H9 (cell line): ENCODE results near the gene ASPG. TPM values are rescaled to one million over a fixed set of nuclear protein-coding genes. Genes with fewer than 3 reads are reported as not detected.

ENCODE experiments used
- DNase-seq: peaks from one replicate; pipeline ENCODE4 v3.0.0-alpha.2; 2017
- H2AFZ ChIP-seq: one replicate; pipeline ENCODE4 v1.6.1; 2013; ENCODE audit warnings: mild to moderate bottlenecking, low read length, control low read depth, moderate library complexity
- H2AK5ac ChIP-seq: 2 replicates; pipeline ENCODE4 v1.6.1; 2013; ENCODE audit warnings: low read length, control low read depth, mixed read lengths; ENCODE audit not compliant: insufficient read length
- H2BK120ac ChIP-seq: one replicate; pipeline ENCODE4 v1.6.1; 2013; ENCODE audit warnings: low read depth, mild to moderate bottlenecking, low read length, control low read depth, inconsistent platforms; ENCODE audit not compliant: poor library complexity, severe bottlenecking
- H2BK12ac ChIP-seq: 2 replicates; pipeline ENCODE4 v1.6.1; 2013; ENCODE audit warnings: low read length, control low read depth, mixed read lengths, low read depth; ENCODE audit not compliant: insufficient read length
- H2BK15ac ChIP-seq: 2 replicates; pipeline ENCODE4 v1.6.1; 2013; ENCODE audit warnings: low read depth, low read length, control low read depth
- H2BK20ac ChIP-seq: one replicate; pipeline ENCODE4 v1.6.1; 2013; ENCODE audit warnings: low read depth, mild to moderate bottlenecking, low read length, control low read depth, inconsistent platforms; ENCODE audit not compliant: poor library complexity, severe bottlenecking
- H2BK5ac ChIP-seq: 2 replicates; pipeline ENCODE4 v1.6.1; 2013; ENCODE audit warnings: low read length, control low read depth, mixed read lengths; ENCODE audit not compliant: insufficient read length
- H3K14ac ChIP-seq: 2 replicates; pipeline ENCODE4 v1.6.1; 2013; ENCODE audit warnings: low read length, control low read depth; ENCODE audit not compliant: insufficient read depth
- H3K18ac ChIP-seq: 2 replicates; pipeline ENCODE4 v1.6.1; 2013; ENCODE audit warnings: low read depth, mild to moderate bottlenecking, mixed read lengths, low read length, control low read depth; ENCODE audit not compliant: insufficient read length
- H3K23ac ChIP-seq: 2 replicates; pipeline ENCODE4 v1.6.1; 2013; ENCODE audit warnings: low read length, control low read depth, mixed read lengths, low read depth; ENCODE audit not compliant: insufficient read length
- H3K23me2 ChIP-seq: 2 replicates; pipeline ENCODE4 v1.6.1; 2013; ENCODE audit warnings: low read depth, mild to moderate bottlenecking, mixed read lengths, low read length, control low read depth; ENCODE audit not compliant: insufficient read length, poor library complexity, severe bottlenecking
- H3K27ac ChIP-seq: 2 replicates; pipeline ENCODE4 v1.5.1; 2013; ENCODE audit warnings: low read length, control low read depth, mixed read lengths, low read depth; ENCODE audit not compliant: insufficient read length
- H3K27me3 ChIP-seq: 2 replicates; pipeline ENCODE4 v1.6.1; 2013; ENCODE audit warnings: low read length, control low read depth, inconsistent platforms; ENCODE audit not compliant: insufficient read depth
- H3K4ac ChIP-seq: 2 replicates; pipeline ENCODE4 v1.6.1; 2013; ENCODE audit warnings: low read depth, mild to moderate bottlenecking, control low read depth, inconsistent platforms, low read length, moderate library complexity
- H3K4me1 ChIP-seq: 2 replicates; pipeline ENCODE4 v1.6.1; 2013; ENCODE audit warnings: low read length, control low read depth, inconsistent platforms; ENCODE audit not compliant: insufficient read depth
- H3K4me2 ChIP-seq: 2 replicates; pipeline ENCODE4 v1.6.1; 2013; ENCODE audit warnings: low read length, control low read depth, mixed read lengths; ENCODE audit not compliant: insufficient read length, insufficient read depth
- H3K56ac ChIP-seq: 2 replicates; pipeline ENCODE4 v1.6.1; 2013; ENCODE audit warnings: low read depth, mild to moderate bottlenecking, mixed read lengths, low read length, control low read depth; ENCODE audit not compliant: insufficient read length
- H3K79me1 ChIP-seq: 2 replicates; pipeline ENCODE4 v1.6.1; 2013; ENCODE audit warnings: low read depth, mild to moderate bottlenecking, moderate library complexity, low read length, control low read depth, inconsistent platforms; ENCODE audit not compliant: insufficient read depth, poor library complexity, severe bottlenecking
- H3K79me2 ChIP-seq: 2 replicates; pipeline ENCODE4 v1.6.1; 2013; ENCODE audit warnings: low read length, control low read depth, inconsistent platforms; ENCODE audit not compliant: insufficient read depth
- H3K9ac ChIP-seq: 2 replicates; pipeline ENCODE4 v1.6.1; 2013; ENCODE audit warnings: low read length, control low read depth, mixed read lengths; ENCODE audit not compliant: insufficient read length; ENCODE audit errors: extremely low read depth
- H3K9me3 ChIP-seq: one replicate; pipeline ENCODE4 v1.6.1; 2013; ENCODE audit warnings: low read depth, low read length, inconsistent platforms; ENCODE audit not compliant: control insufficient read depth
- H3T11ph ChIP-seq: one replicate; pipeline ENCODE4 v1.6.1; 2013; ENCODE audit warnings: mild to moderate bottlenecking, low read length, control low read depth, inconsistent platforms
- H4K20me1 ChIP-seq: one replicate; pipeline ENCODE4 v1.6.1; 2013; ENCODE audit not compliant: control insufficient read depth, insufficient read length, insufficient read depth
- H4K5ac ChIP-seq: 2 replicates; pipeline ENCODE4 v1.6.1; 2013; ENCODE audit warnings: low read depth, mild to moderate bottlenecking, mixed read lengths, low read length, control low read depth; ENCODE audit not compliant: insufficient read length
- H4K8ac ChIP-seq: replicated peaks from 2 replicates; pipeline ENCODE4 v1.6.1; 2013; ENCODE audit warnings: low read length, control low read depth, mixed read lengths, low read depth; ENCODE audit not compliant: insufficient read length
- H4K91ac ChIP-seq: 2 replicates; pipeline ENCODE4 v1.6.1; 2013; ENCODE audit warnings: low read depth, mild to moderate bottlenecking, moderate library complexity, mixed read lengths, low read length, control low read depth; ENCODE audit not compliant: insufficient read length
- H3K27ac Mint-ChIP-seq, 3 experiments: 2 replicates in 2 of 3; 3 replicates in 1 of 3; pipeline ENCODE4 v1.8.0; 2020 to 2021; ENCODE audit warnings: mixed read lengths in 3 of 3, mild to moderate bottlenecking in 1 of 3, moderate library complexity in 1 of 3
- H3K27me3 Mint-ChIP-seq: 2 replicates; pipeline ENCODE4 v1.8.0; 2021; ENCODE audit warnings: low read depth, mild to moderate bottlenecking, moderate library complexity, mixed read lengths
- H3K36me3 Mint-ChIP-seq, 3 experiments: 2 replicates in 2 of 3; 3 replicates in 1 of 3; pipeline ENCODE4 v1.8.0; 2020 to 2021; ENCODE audit warnings: low read depth in 3 of 3, mixed read lengths in 3 of 3; ENCODE audit not compliant: insufficient read depth in 1 of 3
- H3K4me1 Mint-ChIP-seq, 2 experiments: 2 replicates each; pipeline ENCODE4 v1.8.0; 2020; ENCODE audit warnings: mixed read lengths in 2 of 2
- H3K4me3 Mint-ChIP-seq, 2 experiments: 2 replicates in 1 of 2; 3 replicates in 1 of 2; pipeline ENCODE4 v1.8.0; 2020 to 2021; ENCODE audit warnings: mild to moderate bottlenecking in 2 of 2, mixed read lengths in 2 of 2, moderate library complexity in 1 of 2
- H3K9me3 Mint-ChIP-seq, 2 experiments: 2 replicates in 1 of 2; 3 replicates in 1 of 2; pipeline ENCODE4 v1.8.0; 2020; ENCODE audit warnings: mild to moderate bottlenecking in 2 of 2, mixed read lengths in 2 of 2, moderate library complexity in 1 of 2
- WGBS: extraction: QIAGEN DNeasy Blood & Tissue Kit; methylation state at CpG from one replicate; pipeline ENCODE4 v1.1.7; 2013; ENCODE audit warnings: missing lambda C conversion rate, low lambda C conversion rate, mixed read lengths; ENCODE audit not compliant: insufficient read length; ENCODE audit errors: extremely low coverage; 5-methylcytosine and 5-hydroxymethylcytosine counted together
- total RNA-seq: library from RNA; stranded (reverse); gene quantifications from 2 replicates; pipeline ENCODE4 v1.2.1, GENCODE V29; 2021
- TF ChIP-seq, protein P1 (sequence below): fragments of 200-600 bp; sonication (generic); conservative IDR thresholded peaks from 3 replicates; pipeline ENCODE4 v1.8.0; 2021; ENCODE audit warnings: antibody characterized with exemption, mild to moderate bottlenecking

ASPG gene
- total RNA-seq, 1 experiment from 2014 or later = 0.33 TPM

DNA sequence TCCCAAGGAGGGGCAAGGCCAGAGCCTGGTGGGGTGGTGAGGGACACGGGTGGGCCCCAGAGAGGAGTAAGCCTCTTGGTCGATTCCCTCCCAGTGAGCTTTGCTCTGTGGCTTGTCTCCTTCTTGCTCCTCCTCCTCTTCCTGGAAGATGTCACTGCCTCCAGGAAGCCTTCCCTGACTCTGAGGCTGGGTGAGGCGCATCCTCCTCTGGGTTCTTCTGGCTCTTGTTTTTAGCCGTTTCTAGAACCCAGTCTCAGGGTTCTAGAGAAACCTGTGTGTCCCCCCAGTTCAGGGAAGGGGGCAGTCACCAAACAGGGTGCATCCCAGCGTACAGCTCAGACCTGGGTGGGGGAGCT lies 65.5 kb downstream of the ASPG start:
- TF ChIP-seq, protein P1, sequence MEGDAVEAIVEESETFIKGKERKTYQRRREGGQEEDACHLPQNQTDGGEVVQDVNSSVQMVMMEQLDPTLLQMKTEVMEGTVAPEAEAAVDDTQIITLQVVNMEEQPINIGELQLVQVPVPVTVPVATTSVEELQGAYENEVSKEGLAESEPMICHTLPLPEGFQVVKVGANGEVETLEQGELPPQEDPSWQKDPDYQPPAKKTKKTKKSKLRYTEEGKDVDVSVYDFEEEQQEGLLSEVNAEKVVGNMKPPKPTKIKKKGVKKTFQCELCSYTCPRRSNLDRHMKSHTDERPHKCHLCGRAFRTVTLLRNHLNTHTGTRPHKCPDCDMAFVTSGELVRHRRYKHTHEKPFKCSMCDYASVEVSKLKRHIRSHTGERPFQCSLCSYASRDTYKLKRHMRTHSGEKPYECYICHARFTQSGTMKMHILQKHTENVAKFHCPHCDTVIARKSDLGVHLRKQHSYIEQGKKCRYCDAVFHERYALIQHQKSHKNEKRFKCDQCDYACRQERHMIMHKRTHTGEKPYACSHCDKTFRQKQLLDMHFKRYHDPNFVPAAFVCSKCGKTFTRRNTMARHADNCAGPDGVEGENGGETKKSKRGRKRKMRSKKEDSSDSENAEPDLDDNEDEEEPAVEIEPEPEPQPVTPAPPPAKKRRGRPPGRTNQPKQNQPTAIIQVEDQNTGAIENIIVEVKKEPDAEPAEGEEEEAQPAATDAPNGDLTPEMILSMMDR = no peak
- Histone ChIP-seq H3K27me3 (no peaks in the 10 kb centered on the region), H3K79me2 (no peaks in the 10 kb centered on the region; the same call in 1 of the 2 replicates), H3K23ac (no peak overlapping the region), H2BK5ac (no peak overlapping the region), H3K9me3 (no peaks in the 10 kb centered on the region), H3K79me1 (no peaks in the 10 kb centered on the region), H3K56ac (no peak overlapping the region), H2BK120ac (no peak overlapping the region), H3K23me2 (no peaks in the 10 kb centered on the region), H3K14ac (no peak overlapping the region), H3K9ac (no peak overlapping the region), H4K91ac (no peak overlapping the region), H2AFZ (no peak overlapping the region), H2BK15ac (no peak overlapping the region), H3K4ac (no peak overlapping the region), H3T11ph (no peak overlapping the region), H3K4me1 (peaks cover 2% of the 10 kb centered on the region; the same call in 1 of the 2 replicates), H4K20me1 (no peaks in the 10 kb centered on the region), H3K18ac (no peak overlapping the region), H3K4me2 (no peak overlapping the region), H3K27ac (no peak overlapping the region), H2BK12ac (no peak overlapping the region), H4K8ac (no peak overlapping the region), H2AK5ac (no peak overlapping the region), H4K5ac (no peak overlapping the region), H2BK20ac (no peak overlapping the region)
- no peak for DNase-seq
- peaks cover 5 to 7% (median 5%) of the 10 kb centered on the region in 3 experiments; a peak in 6 of 7 replicates for H3K36me3 Mint-ChIP-seq
- H3K9me3 Mint-ChIP-seq = no peaks in the 10 kb centered on the region
- no peak overlapping the region for H3K27ac Mint-ChIP-seq
- H3K4me3 Mint-ChIP-seq = no peak overlapping the region
- H3K4me1 Mint-ChIP-seq = peaks cover 23 to 35% of the 10 kb centered on the region in 2 experiments
- no CpG with 5 or more reads among the region's 5 CpGs for WGBS
- no peaks in the 10 kb centered on the region for H3K27me3 Mint-ChIP-seq
